SU-DHL-6 (cell line): Measurements from ENCODE around the gene C9orf78.

Experiments used
- H2AFZ ChIP-seq: fragments of 200-600 bp; sonication (generic); 2 replicates; pipeline ENCODE4 v1.6.1; 2014; ENCODE audit warnings: low read depth, mild to moderate bottlenecking, moderate library complexity, mixed read lengths, antibody characterized with exemption, low read length; ENCODE audit not compliant: severe bottlenecking
- H3F3A ChIP-seq: fragments of 200-600 bp; shearing (Covaris generic); 2 replicates; pipeline ENCODE4 v1.6.0; 2016; ENCODE audit warnings: antibody characterized with exemption, mild to moderate bottlenecking; ENCODE audit not compliant: insufficient read depth
- H3K27ac ChIP-seq: fragments of 200-600 bp; sonication (generic); 2 replicates; pipeline ENCODE4 v1.5.1; 2016; ENCODE audit warnings: low read depth, mild to moderate bottlenecking, low read length, moderate library complexity, mixed read lengths
- H3K27me3 ChIP-seq: fragments of 200-600 bp; sonication (generic), shearing (Covaris generic); 2 replicates; pipeline ENCODE4 v1.6.0; 2014; ENCODE audit warnings: mild to moderate bottlenecking, low read length
- H3K36me3 ChIP-seq: fragments of 200-600 bp; sonication (generic); 2 replicates; pipeline ENCODE4 v1.6.1; 2014; ENCODE audit warnings: mild to moderate bottlenecking, low read length, mixed read lengths
- H3K4me2 ChIP-seq: fragments of 300-600, 200-600 bp; shearing (Covaris generic), sonication (generic); 2 replicates; pipeline ENCODE4 v1.6.0; 2014; ENCODE audit warnings: low read length, low read depth, mild to moderate bottlenecking; ENCODE audit not compliant: poor library complexity, severe bottlenecking
- H3K4me3 ChIP-seq: fragments of 200-600 bp; sonication (generic); 2 replicates; pipeline ENCODE4 v1.5.1; 2014; ENCODE audit warnings: antibody characterized with exemption, low read length, mild to moderate bottlenecking, mixed read lengths; ENCODE audit not compliant: insufficient read depth, poor library complexity, severe bottlenecking
- H3K79me2 ChIP-seq: fragments of 200-600 bp; sonication (generic); 2 replicates; pipeline ENCODE4 v1.6.1; 2014; ENCODE audit warnings: mild to moderate bottlenecking, low read length, moderate library complexity; ENCODE audit not compliant: insufficient read depth
- H3K9ac ChIP-seq: fragments of 200-600 bp; sonication (generic); 2 replicates; pipeline ENCODE4 v1.7.0; 2014; ENCODE audit warnings: mild to moderate bottlenecking, low read length
- H3K9me2 ChIP-seq: fragments of 200-600 bp; sonication (generic); replicated peaks from 2 replicates; pipeline ENCODE4 v1.6.1; 2014; ENCODE audit warnings: low read length; ENCODE audit not compliant: insufficient read depth
- H3K9me3 ChIP-seq: fragments of 200-600 bp; sonication (generic); 2 replicates; pipeline ENCODE4 v1.6.1; 2014; ENCODE audit warnings: low read length, mixed read lengths; ENCODE audit not compliant: insufficient read depth
- H4K20me1 ChIP-seq: fragments of 200-600 bp; sonication (generic); 2 replicates; pipeline ENCODE4 v1.6.1; 2014; ENCODE audit warnings: low read depth, mild to moderate bottlenecking, antibody characterized with exemption, low read length, moderate library complexity, mixed read lengths
- EZH2phosphoT487 ChIP-seq: fragments of 200-600 bp; sonication (generic), shearing (Covaris generic); conservative IDR thresholded peaks from 2 replicates; pipeline ENCODE4 v1.6.1; 2018; ENCODE audit warnings: mild to moderate bottlenecking, antibody characterized with exemption, low read length, moderate library complexity, mixed read lengths
- TF ChIP-seq, protein P1 (sequence below): fragments of 200-600 bp; sonication (generic); IDR thresholded peaks from one replicate; pipeline ENCODE4 v1.5.1; 2017; ENCODE audit warnings: antibody characterized with exemption, mild to moderate bottlenecking, low read length, moderate library complexity; ENCODE audit not compliant: insufficient read depth, poor library complexity, severe bottlenecking

The C9orf78 gene

DNA sequence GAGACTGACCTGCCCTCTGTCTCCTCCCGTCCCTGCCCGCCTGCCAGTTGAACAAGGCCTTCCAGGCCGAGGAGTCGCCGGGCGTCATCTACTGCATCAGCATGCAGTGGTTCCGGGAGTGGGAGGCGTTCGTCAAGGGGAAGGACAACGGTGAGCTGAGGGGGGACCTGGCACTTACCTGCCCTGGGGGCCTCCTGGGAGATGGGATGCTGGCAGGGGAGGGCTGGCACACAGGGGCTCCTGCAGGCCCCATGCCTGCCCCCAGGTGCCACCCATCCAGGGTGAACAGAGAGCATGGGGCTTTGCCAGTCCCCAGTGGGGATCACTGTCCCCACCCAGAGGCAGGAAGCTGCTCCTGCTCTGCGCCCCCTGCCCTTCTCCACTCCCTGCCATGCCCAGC lies 43.2 kb upstream of the C9orf78 start:
- Histone ChIP-seq H3K36me3 (no peaks in the 10 kb centered on the region), H3K27ac (no peak overlapping the region)

DNA sequence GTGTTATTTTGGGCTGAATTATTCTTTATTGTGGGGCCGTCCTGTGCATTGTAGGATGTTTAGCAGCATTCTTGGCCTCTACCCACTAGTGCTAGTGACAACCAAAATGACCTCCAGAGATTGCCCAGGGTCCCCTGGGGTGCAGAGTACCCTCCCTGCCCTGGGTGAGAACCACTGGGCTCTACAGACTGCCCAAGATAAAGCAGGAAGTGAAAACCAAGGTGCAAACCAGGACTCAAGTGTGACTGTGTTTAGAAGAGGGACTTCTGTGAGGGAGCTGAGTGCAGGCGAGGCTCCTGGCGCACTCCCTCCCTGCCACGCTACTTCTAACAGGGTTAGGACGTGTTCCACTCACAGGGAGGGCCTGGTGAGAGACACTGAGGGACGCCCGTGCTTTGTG lies 41.7 kb upstream of the C9orf78 start:
- Histone ChIP-seq H3K9me3 (no peaks in the 10 kb centered on the region), H3K79me2 (no peaks in the 10 kb centered on the region), H3F3A (no peaks in the 10 kb centered on the region), H3K27me3 (no peaks in the 10 kb centered on the region), H3K4me3 (no peak overlapping the region), H2AFZ (no peak overlapping the region), H3K27ac (no peak overlapping the region), H4K20me1 (no peaks in the 10 kb centered on the region), H3K9ac (no peak overlapping the region), H3K4me2 (no peak overlapping the region), H3K36me3 (no peaks in the 10 kb centered on the region), H3K9me2 (no peaks in the 10 kb centered on the region)
- TF ChIP-seq, protein P1, sequence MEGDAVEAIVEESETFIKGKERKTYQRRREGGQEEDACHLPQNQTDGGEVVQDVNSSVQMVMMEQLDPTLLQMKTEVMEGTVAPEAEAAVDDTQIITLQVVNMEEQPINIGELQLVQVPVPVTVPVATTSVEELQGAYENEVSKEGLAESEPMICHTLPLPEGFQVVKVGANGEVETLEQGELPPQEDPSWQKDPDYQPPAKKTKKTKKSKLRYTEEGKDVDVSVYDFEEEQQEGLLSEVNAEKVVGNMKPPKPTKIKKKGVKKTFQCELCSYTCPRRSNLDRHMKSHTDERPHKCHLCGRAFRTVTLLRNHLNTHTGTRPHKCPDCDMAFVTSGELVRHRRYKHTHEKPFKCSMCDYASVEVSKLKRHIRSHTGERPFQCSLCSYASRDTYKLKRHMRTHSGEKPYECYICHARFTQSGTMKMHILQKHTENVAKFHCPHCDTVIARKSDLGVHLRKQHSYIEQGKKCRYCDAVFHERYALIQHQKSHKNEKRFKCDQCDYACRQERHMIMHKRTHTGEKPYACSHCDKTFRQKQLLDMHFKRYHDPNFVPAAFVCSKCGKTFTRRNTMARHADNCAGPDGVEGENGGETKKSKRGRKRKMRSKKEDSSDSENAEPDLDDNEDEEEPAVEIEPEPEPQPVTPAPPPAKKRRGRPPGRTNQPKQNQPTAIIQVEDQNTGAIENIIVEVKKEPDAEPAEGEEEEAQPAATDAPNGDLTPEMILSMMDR: no peak
- no peak for TF ChIP-seq EZH2phosphoT487

More for the DNA sequence above, 43.2 kb upstream of the C9orf78 start:
- Histone ChIP-seq H3K9me2 (no peaks in the 10 kb centered on the region), H3K4me2 (no peak overlapping the region), H3K9ac (no peak overlapping the region), H3K9me3 (no peaks in the 10 kb centered on the region), H2AFZ (no peak overlapping the region), H3K79me2 (no peaks in the 10 kb centered on the region), H3K27me3 (no peaks in the 10 kb centered on the region), H3K4me3 (no peak overlapping the region), H3F3A (no peaks in the 10 kb centered on the region), H4K20me1 (no peaks in the 10 kb centered on the region)
- TF ChIP-seq EZH2phosphoT487: no peak
- TF ChIP-seq, protein P1: no peak

DNA sequence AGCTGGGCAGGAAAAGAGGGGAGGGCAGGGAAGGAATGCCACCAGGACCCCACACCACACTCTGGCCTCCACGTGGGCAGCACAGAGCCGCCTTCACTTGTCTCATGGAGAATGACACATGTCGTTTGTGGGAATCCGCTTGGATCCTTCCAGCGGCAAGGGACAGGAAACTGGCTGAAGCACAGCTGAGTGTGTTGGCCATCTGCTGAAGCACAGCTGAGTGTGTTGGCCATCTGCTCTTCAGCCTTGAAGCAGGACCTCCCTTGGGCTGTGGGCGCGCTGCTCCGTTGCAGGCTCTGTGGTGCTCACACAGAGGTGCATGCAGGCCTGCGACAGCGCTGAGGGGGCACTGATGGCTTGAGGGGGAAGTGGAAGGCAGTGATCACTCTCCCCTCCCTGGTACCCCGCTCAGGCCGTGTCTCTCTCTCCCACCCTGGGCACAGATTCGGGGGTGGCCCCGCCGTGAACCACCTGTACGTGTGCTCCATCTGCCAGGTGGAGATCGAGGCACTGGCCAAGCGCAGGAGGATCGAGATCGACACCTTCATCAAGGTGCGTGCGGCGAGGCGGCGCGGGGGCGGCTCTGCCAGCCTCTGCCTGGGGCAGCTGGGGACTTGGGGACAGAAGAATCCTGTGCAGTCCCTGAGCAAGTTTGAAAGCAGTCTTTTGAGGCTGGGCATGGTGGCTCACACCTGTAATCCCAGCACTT lies 40.8 kb upstream of the C9orf78 start:
- H3K36me3 ChIP-seq: no peaks in the 10 kb centered on the region
- H3F3A ChIP-seq: no peaks in the 10 kb centered on the region
- TF ChIP-seq EZH2phosphoT487: no peak
- TF ChIP-seq, protein P1: no peak
- H3K27me3 ChIP-seq: no peaks in the 10 kb centered on the region
- H4K20me1 ChIP-seq: no peaks in the 10 kb centered on the region
- no peaks in the 10 kb centered on the region for H3K9me2 ChIP-seq
- H3K4me3 ChIP-seq: no peak overlapping the region
- H3K27ac ChIP-seq: no peak overlapping the region
- H3K9me3 ChIP-seq: no peaks in the 10 kb centered on the region
- no peak overlapping the region for H3K4me2 ChIP-seq
- no peak overlapping the region for H2AFZ ChIP-seq
- no peaks in the 10 kb centered on the region for H3K79me2 ChIP-seq
- H3K9ac ChIP-seq: no peak overlapping the region
